ENCODE measurements around the gene NDUFA11. TPM values are rescaled to one million over a fixed set of nuclear protein-coding genes. Genes with fewer than 3 reads are reported as not detected.

Gene NDUFA11
- total and polyA plus RNA-seq, 2 of the 13 experiments (the other 11 are each of a cell fraction or from before 2014, with no cell fraction given), result 286 to 378 TPM

DNA sequence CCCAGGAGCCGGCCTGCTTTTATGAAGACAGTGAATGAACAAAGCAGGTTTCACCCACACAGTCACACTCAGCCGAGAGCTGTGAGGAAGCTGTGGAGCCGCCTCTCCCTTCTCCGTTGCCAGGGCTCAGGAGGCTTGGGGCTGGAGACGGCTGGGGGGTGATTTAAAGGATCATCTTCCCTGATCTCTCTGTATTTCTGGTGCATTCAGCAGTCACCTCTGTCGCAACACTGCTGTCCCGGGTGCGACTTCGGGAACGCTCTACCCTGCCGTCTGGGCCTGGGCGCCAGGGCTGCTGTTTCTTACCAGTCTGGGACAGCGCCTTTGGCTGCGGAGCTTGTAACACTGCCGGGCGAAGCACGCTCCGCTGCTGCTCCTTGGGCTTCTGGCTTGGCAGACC is 28.6 kb upstream of the NDUFA11 start:
- Histone ChIP-seq H3K79me2 (ENCODE audit: insufficient read depth, low read length) (peaks cover 24% of the 10 kb centered on the region), H3K9ac (ENCODE audit: insufficient read depth, low read depth, low read length) (no peak overlapping the region), H3K4me2 (ENCODE audit: low read depth, low read length) (no peak overlapping the region), H4K20me1 (ENCODE audit: insufficient read depth, low read length) (peaks cover 29% of the 10 kb centered on the region; the same call in 1 of the 2 replicates), H3K36me3 (replicated peaks in 1 of 2; ENCODE audit: control insufficient read depth in 1 of 2, insufficient read depth in 2 of 2, low read length in 2 of 2) (peaks cover 57 to 89% of the 10 kb centered on the region in 2 experiments), H3K27ac (ENCODE audit: extremely low read length, insufficient read depth, low read length) (no peak overlapping the region), H3K9me3 (ENCODE audit: low read length) (no peaks in the 10 kb centered on the region), H3K4me1 (ENCODE audit: insufficient read depth, low read length) (no peaks in the 10 kb centered on the region), H3K4me3 (replicated peaks in 1 of 3; ENCODE audit: insufficient read depth in 1 of 3, low read depth in 2 of 3, low read length in 3 of 3) (no peak overlapping the region), H2AFZ (ENCODE audit: low read length) (no peak overlapping the region), H3K27me3 (ENCODE audit: control insufficient read depth in 1 of 2, insufficient read depth in 2 of 2, low read length in 2 of 2) (no peaks in the 10 kb centered on the region)
- DNase-seq (ENCODE audit: low spot score) (no peak), FAIRE-seq (no peak), ATAC-seq (no peak)
- intact Hi-C loops (cut with micrococcal nuclease; ENCODE audit: unreplicated experiment) (no loop called here), in situ Hi-C loops (cut with HindIII; ENCODE audit: extremely low pct_ligation_motif_present, low pct_unique_long_range_greater_than_20kb) (no loop called here)
- TF ChIP-seq, protein P1, sequence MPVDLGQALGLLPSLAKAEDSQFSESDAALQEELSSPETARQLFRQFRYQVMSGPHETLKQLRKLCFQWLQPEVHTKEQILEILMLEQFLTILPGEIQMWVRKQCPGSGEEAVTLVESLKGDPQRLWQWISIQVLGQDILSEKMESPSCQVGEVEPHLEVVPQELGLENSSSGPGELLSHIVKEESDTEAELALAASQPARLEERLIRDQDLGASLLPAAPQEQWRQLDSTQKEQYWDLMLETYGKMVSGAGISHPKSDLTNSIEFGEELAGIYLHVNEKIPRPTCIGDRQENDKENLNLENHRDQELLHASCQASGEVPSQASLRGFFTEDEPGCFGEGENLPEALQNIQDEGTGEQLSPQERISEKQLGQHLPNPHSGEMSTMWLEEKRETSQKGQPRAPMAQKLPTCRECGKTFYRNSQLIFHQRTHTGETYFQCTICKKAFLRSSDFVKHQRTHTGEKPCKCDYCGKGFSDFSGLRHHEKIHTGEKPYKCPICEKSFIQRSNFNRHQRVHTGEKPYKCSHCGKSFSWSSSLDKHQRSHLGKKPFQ (CRISPR knock-in tag; IDR thresholded peaks at IDR 0.05; ENCODE audit: insufficient replicate concordance), result no peak
- no peak for TF ChIP-seq MYNN (CRISPR knock-in tag; IDR thresholded peaks at IDR 0.05; ENCODE audit: low read depth)
- TF ChIP-seq CEBPB (IDR thresholded peaks at IDR 0.05; ENCODE audit: borderline replicate concordance, low read depth, low read length), result peak; percentile 22; the same call in 1 of the 2 replicates
- no peak for TF ChIP-seq ZNF251 (CRISPR knock-in tag; IDR thresholded peaks at IDR 0.05)
- ChIA-PET CTCF (ENCODE audit: low intra/inter-chr PET ratio, low total read pairs) (no interaction called here), POLR2A (no interaction called here)
- no TSS peak for BruUV-seq (replicated peaks)
- 99% methylated on average over 16 of the region's 18 CpGs for WGBS (ENCODE audit: low lambda C conversion rate)

DNA sequence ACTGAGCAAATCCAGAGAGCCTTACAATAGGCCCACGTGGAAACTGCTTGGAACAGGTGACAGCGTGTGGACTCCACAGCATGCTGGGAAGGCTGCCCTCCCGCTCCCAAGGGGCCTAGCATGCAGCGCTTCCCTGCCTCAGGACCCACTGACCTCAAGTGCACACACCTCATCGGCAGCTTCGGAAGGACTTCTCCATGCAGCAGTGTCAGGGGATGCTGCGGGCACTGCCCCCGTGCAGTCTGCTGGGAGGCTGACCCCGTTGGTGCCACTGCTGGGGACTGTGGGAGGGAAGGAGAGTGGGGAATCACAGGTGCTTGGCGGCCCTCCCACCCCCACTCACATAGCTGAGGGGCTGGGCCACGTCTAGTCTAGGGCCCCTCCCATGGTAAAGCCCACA is 27.7 kb upstream of the NDUFA11 start:
- Histone ChIP-seq H3K27me3 (ENCODE audit: control insufficient read depth in 1 of 2, insufficient read depth in 2 of 2, low read length in 2 of 2) (no peaks in the 10 kb centered on the region), H3K36me3 (replicated peaks in 1 of 2; ENCODE audit: control insufficient read depth in 1 of 2, insufficient read depth in 2 of 2, low read length in 2 of 2) (peaks cover 60 to 91% of the 10 kb centered on the region in 2 experiments), H3K27ac (ENCODE audit: extremely low read length, insufficient read depth, low read length) (no peak overlapping the region), H3K4me3 (replicated peaks in 1 of 3; ENCODE audit: insufficient read depth in 1 of 3, low read depth in 2 of 3, low read length in 3 of 3) (no peak overlapping the region), H3K9ac (ENCODE audit: insufficient read depth, low read depth, low read length) (no peak overlapping the region), H3K9me3 (ENCODE audit: low read length) (no peaks in the 10 kb centered on the region), H3K4me2 (ENCODE audit: low read depth, low read length) (no peak overlapping the region), H3K4me1 (ENCODE audit: insufficient read depth, low read length) (no peaks in the 10 kb centered on the region), H3K79me2 (ENCODE audit: insufficient read depth, low read length) (peaks cover 18% of the 10 kb centered on the region), H2AFZ (ENCODE audit: low read length) (no peak overlapping the region), H4K20me1 (ENCODE audit: insufficient read depth, low read length) (peaks cover 22% of the 10 kb centered on the region; the same call in 1 of the 2 replicates)
- in situ Hi-C loops (cut with HindIII; ENCODE audit: extremely low pct_ligation_motif_present, low pct_unique_long_range_greater_than_20kb), result no loop called here
- 99% methylated on average over 7 of the region's 11 CpGs for WGBS (ENCODE audit: low lambda C conversion rate)
- intact Hi-C loops (cut with micrococcal nuclease; ENCODE audit: unreplicated experiment), result no loop called here
- POLR2A ChIA-PET, result no interaction called here
- no TSS peak for BruUV-seq (replicated peaks)
- no peak for TF ChIP-seq ZNF44 (CRISPR knock-in tag; IDR thresholded peaks at IDR 0.05)
- TF ChIP-seq, protein P2, sequence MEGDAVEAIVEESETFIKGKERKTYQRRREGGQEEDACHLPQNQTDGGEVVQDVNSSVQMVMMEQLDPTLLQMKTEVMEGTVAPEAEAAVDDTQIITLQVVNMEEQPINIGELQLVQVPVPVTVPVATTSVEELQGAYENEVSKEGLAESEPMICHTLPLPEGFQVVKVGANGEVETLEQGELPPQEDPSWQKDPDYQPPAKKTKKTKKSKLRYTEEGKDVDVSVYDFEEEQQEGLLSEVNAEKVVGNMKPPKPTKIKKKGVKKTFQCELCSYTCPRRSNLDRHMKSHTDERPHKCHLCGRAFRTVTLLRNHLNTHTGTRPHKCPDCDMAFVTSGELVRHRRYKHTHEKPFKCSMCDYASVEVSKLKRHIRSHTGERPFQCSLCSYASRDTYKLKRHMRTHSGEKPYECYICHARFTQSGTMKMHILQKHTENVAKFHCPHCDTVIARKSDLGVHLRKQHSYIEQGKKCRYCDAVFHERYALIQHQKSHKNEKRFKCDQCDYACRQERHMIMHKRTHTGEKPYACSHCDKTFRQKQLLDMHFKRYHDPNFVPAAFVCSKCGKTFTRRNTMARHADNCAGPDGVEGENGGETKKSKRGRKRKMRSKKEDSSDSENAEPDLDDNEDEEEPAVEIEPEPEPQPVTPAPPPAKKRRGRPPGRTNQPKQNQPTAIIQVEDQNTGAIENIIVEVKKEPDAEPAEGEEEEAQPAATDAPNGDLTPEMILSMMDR (CRISPR knock-in tag; IDR thresholded peaks at IDR 0.05), result no peak
- TF ChIP-seq ZNF776 (CRISPR knock-in tag; IDR thresholded peaks at IDR 0.05), result no peak
- TF ChIP-seq, protein P3, sequence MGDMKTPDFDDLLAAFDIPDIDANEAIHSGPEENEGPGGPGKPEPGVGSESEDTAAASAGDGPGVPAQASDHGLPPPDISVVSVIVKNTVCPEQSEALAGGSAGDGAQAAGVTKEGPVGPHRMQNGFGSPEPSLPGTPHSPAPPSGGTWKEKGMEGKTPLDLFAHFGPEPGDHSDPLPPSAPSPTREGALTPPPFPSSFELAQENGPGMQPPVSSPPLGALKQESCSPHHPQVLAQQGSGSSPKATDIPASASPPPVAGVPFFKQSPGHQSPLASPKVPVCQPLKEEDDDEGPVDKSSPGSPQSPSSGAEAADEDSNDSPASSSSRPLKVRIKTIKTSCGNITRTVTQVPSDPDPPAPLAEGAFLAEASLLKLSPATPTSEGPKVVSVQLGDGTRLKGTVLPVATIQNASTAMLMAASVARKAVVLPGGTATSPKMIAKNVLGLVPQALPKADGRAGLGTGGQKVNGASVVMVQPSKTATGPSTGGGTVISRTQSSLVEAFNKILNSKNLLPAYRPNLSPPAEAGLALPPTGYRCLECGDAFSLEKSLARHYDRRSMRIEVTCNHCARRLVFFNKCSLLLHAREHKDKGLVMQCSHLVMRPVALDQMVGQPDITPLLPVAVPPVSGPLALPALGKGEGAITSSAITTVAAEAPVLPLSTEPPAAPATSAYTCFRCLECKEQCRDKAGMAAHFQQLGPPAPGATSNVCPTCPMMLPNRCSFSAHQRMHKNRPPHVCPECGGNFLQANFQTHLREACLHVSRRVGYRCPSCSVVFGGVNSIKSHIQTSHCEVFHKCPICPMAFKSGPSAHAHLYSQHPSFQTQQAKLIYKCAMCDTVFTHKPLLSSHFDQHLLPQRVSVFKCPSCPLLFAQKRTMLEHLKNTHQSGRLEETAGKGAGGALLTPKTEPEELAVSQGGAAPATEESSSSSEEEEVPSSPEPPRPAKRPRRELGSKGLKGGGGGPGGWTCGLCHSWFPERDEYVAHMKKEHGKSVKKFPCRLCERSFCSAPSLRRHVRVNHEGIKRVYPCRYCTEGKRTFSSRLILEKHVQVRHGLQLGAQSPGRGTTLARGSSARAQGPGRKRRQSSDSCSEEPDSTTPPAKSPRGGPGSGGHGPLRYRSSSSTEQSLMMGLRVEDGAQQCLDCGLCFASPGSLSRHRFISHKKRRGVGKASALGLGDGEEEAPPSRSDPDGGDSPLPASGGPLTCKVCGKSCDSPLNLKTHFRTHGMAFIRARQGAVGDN (CRISPR knock-in tag; IDR thresholded peaks at IDR 0.05), result 0 out of 2 replicates have a peak, but pooled peaks have one; percentile 12
- TF ChIP-seq HOXA7 (CRISPR knock-in tag; IDR thresholded peaks at IDR 0.05), result no peak
- DNase-seq (ENCODE audit: low spot score) (no peak), ATAC-seq (no peak), FAIRE-seq (no peak)
- CTCF ChIA-PET (ENCODE audit: low intra/inter-chr PET ratio, low total read pairs), result no interaction called here
